Mesenchymal stem cell (in vitro differentiated cells and primary cell): ENCODE results near the gene DLG4.

Source experiments
- DNase-seq: peaks from one replicate; pipeline ENCODE4 v3.0.0-alpha.2; 2013
- H2AFZ ChIP-seq: one replicate; pipeline ENCODE4 v1.6.1; 2013; ENCODE audit warnings: low read depth, mild to moderate bottlenecking, control low read depth, inconsistent platforms, low read length, moderate library complexity
- H2AK5ac ChIP-seq: 2 replicates; pipeline ENCODE4 v1.6.1; 2013; ENCODE audit warnings: low read length, moderate library complexity, mild to moderate bottlenecking, inconsistent platforms; ENCODE audit not compliant: severe bottlenecking
- H2BK120ac ChIP-seq: one replicate; pipeline ENCODE4 v1.6.1; 2013; ENCODE audit warnings: low read depth, mild to moderate bottlenecking, inconsistent platforms, low read length, moderate library complexity
- H2BK12ac ChIP-seq, 2 experiments: one replicate each; pipeline ENCODE4 v1.6.1; 2013; ENCODE audit warnings: inconsistent platforms in 2 of 2, low read length in 2 of 2, mild to moderate bottlenecking in 2 of 2, moderate library complexity in 2 of 2, control low read depth in 1 of 2
- H2BK15ac ChIP-seq: one replicate; pipeline ENCODE4 v1.6.1; 2013; ENCODE audit warnings: mild to moderate bottlenecking, low read depth, inconsistent platforms; ENCODE audit not compliant: poor library complexity, severe bottlenecking
- H2BK5ac ChIP-seq: 2 replicates; pipeline ENCODE4 v1.6.1; 2013; ENCODE audit warnings: low read depth, mild to moderate bottlenecking, low read length, control low read depth, inconsistent platforms; ENCODE audit not compliant: poor library complexity, severe bottlenecking
- H3K14ac ChIP-seq, 2 experiments: one replicate each; pipeline ENCODE4 v1.6.1; 2013; ENCODE audit warnings: inconsistent platforms in 2 of 2, low read length in 2 of 2, control low read depth in 1 of 2, mild to moderate bottlenecking in 1 of 2, moderate library complexity in 1 of 2
- H3K18ac ChIP-seq, 2 experiments: one replicate each; pipeline ENCODE4 v1.6.1; 2013; ENCODE audit warnings: inconsistent platforms in 2 of 2, low read length in 2 of 2, control low read depth in 1 of 2, low read depth in 1 of 2, mild to moderate bottlenecking in 1 of 2
- H3K23ac ChIP-seq, 2 experiments: one replicate each; pipeline ENCODE4 v1.6.1; 2013; ENCODE audit warnings: inconsistent platforms in 2 of 2, low read length in 2 of 2, mild to moderate bottlenecking in 2 of 2, moderate library complexity in 2 of 2, control low read depth in 1 of 2
- H3K27ac ChIP-seq: 2 replicates; pipeline ENCODE4 v1.5.1; 2013; ENCODE audit warnings: mild to moderate bottlenecking, moderate library complexity, low read length, control low read depth, inconsistent platforms; ENCODE audit not compliant: poor library complexity, severe bottlenecking
- H3K27me3 ChIP-seq, 2 experiments: 2 replicates each; pipeline versions ENCODE4 v1.6.1 to v1.7.0; 2013; ENCODE audit warnings: low read length in 2 of 2, mild to moderate bottlenecking in 2 of 2, moderate library complexity in 2 of 2, control low read depth in 1 of 2, inconsistent platforms in 1 of 2; ENCODE audit not compliant: control insufficient read depth in 1 of 2, insufficient read depth in 1 of 2
- H3K36me3 ChIP-seq, 2 experiments: 2 replicates each; pipeline versions ENCODE4 v1.6.1 to v1.7.0; 2013; ENCODE audit warnings: low read length in 2 of 2, control low read depth in 1 of 2, inconsistent platforms in 1 of 2, low read depth in 1 of 2, mild to moderate bottlenecking in 1 of 2; ENCODE audit not compliant: insufficient read depth in 2 of 2, control insufficient read depth in 1 of 2
- H3K4ac ChIP-seq, 2 experiments: one replicate each; pipeline ENCODE4 v1.6.1; 2013; ENCODE audit warnings: inconsistent platforms in 2 of 2, low read length in 2 of 2, mild to moderate bottlenecking in 2 of 2, moderate library complexity in 2 of 2, control low read depth in 1 of 2, low read depth in 1 of 2
- H3K4me1 ChIP-seq: 2 replicates; pipeline ENCODE4 v1.6.1; 2013; ENCODE audit warnings: low read depth, low read length, control low read depth; ENCODE audit not compliant: control insufficient read depth, insufficient read depth
- H3K4me2 ChIP-seq: 2 replicates; pipeline ENCODE4 v1.6.1; 2013; ENCODE audit warnings: low read length, mild to moderate bottlenecking, inconsistent platforms; ENCODE audit not compliant: poor library complexity, severe bottlenecking
- H3K4me3 ChIP-seq, 2 experiments: 2 replicates each; pipeline versions ENCODE4 v1.5.1 to v1.7.0; 2013; ENCODE audit warnings: low read length in 2 of 2, mild to moderate bottlenecking in 2 of 2, control low read depth in 1 of 2, low read depth in 1 of 2; ENCODE audit not compliant: insufficient read depth in 1 of 2
- H3K79me1 ChIP-seq: replicated peaks from 2 replicates; pipeline ENCODE4 v1.6.1; 2013; ENCODE audit warnings: mild to moderate bottlenecking, control low read depth, low read length, inconsistent platforms; ENCODE audit not compliant: poor library complexity, severe bottlenecking
- H3K9ac ChIP-seq: 2 replicates; pipeline ENCODE4 v1.7.0; 2013; ENCODE audit warnings: mild to moderate bottlenecking, low read length, moderate library complexity
- H3K9me3 ChIP-seq: 2 replicates; pipeline ENCODE4 v1.7.0; 2013; ENCODE audit warnings: mild to moderate bottlenecking, low read length; ENCODE audit not compliant: control insufficient read depth
- H4K8ac ChIP-seq: one replicate; pipeline ENCODE4 v1.6.1; 2013; ENCODE audit warnings: inconsistent platforms, mild to moderate bottlenecking, low read length, moderate library complexity
- H4K91ac ChIP-seq: one replicate; pipeline ENCODE4 v1.6.1; 2013; ENCODE audit warnings: mild to moderate bottlenecking, low read length, inconsistent platforms
- WGBS: methylation state at CpG from one replicate; pipeline ENCODE4 v1.1.7; 2013; ENCODE audit warnings: mixed read lengths; 5-methylcytosine and 5-hydroxymethylcytosine counted together

DLG4 gene

DNA sequence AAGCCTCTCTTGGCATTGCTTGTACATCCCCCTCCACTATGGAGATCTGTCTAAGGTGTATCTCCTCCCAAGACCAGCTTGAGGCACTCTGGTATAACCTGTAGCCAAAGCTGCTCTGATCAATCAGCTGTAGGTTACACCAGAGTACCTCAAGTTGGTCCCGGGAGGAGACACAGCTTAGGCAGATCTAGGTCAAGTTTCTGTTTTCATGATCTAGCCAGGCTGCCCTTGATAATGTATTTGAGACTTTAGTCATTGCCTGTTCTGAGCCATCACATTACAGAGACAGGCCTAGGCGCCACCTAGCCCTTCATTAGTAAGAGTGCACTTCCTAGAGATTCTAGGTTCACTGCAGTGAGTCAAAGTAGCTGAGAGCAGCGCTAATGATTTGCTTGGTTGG is 71.9 kb downstream of the DLG4 start:
- Histone ChIP-seq H3K4me1 (no peaks in the 10 kb centered on the region), H2BK12ac (no peak overlapping the region), H3K27ac (no peak overlapping the region), H2AK5ac (no peak overlapping the region), H3K9ac (no peak overlapping the region), H2BK15ac (no peak overlapping the region), H3K4ac (no peak overlapping the region), H3K14ac (no peak overlapping the region), H2BK5ac (no peak overlapping the region), H2BK120ac (no peak overlapping the region), H3K18ac (no peak overlapping the region), H3K79me1 (no peaks in the 10 kb centered on the region), H3K4me2 (no peak overlapping the region), H3K36me3 (no peaks in the 10 kb centered on the region), H3K9me3 (no peaks in the 10 kb centered on the region), H2AFZ (no peak overlapping the region), H3K4me3 (no peak overlapping the region), H4K8ac (no peak overlapping the region), H3K27me3 (peaks cover 16 to 51% of the 10 kb centered on the region in 2 experiments), H4K91ac (no peak overlapping the region), H3K23ac (no peak overlapping the region)
- WGBS: 71% methylated on average over 3 of the region's 3 CpGs
- no peak for DNase-seq

DNA sequence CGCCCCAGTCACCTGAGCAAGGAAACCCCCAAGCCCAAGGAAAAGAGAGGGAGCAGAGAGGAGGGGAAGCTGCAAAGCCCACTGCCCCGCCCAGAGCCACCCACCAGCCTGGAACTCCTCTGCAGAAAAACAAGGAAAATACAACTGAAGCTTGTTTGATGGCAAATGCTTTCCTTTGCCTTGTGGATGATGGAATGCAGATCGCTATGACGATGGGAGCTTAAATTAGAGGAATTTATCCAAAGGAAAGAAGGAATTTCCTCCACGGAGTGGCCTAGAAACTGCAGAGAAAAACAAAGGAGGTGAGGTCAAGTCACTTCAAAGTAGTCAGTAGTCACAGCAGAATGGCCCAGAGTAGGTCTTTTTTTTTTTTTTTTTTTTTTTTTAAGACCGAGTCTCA is 73.5 kb downstream of the DLG4 start:
- Histone ChIP-seq H2BK120ac (no peak overlapping the region), H3K4ac (no peak overlapping the region), H3K27ac (no peak overlapping the region), H3K18ac (no peak overlapping the region), H3K9ac (no peak overlapping the region), H2AFZ (no peak overlapping the region), H3K79me1 (no peaks in the 10 kb centered on the region), H4K8ac (no peak overlapping the region), H2AK5ac (no peak overlapping the region), H3K9me3 (no peaks in the 10 kb centered on the region), H2BK12ac (no peak overlapping the region), H4K91ac (no peak overlapping the region), H3K27me3 (peaks cover 19 to 52% of the 10 kb centered on the region in 2 experiments), H3K23ac (no peak overlapping the region), H3K36me3 (no peaks in the 10 kb centered on the region), H2BK15ac (no peak overlapping the region), H3K4me2 (no peak overlapping the region), H3K14ac (no peak overlapping the region), H2BK5ac (no peak overlapping the region), H3K4me3 (no peak overlapping the region), H3K4me1 (no peaks in the 10 kb centered on the region)
- no peak for DNase-seq
- WGBS: 58% methylated on average over 4 of the region's 6 CpGs

- no peak overlapping the region for H3K27ac ChIP-seq
- no peak overlapping the region for H2AFZ ChIP-seq
- no peak overlapping the region for H3K4ac ChIP-seq
- H3K36me3 ChIP-seq: no peaks in the 10 kb centered on the region
- H3K27me3 ChIP-seq: peaks cover 37 to 65% of the 10 kb centered on the region in 2 experiments
- 85% methylated on average over 11 of the region's 11 CpGs for WGBS
- H3K4me2 ChIP-seq: no peak overlapping the region
- H2BK120ac ChIP-seq: no peak overlapping the region
- H3K9me3 ChIP-seq: no peaks in the 10 kb centered on the region
- no peak overlapping the region for H3K23ac ChIP-seq
- H4K8ac ChIP-seq: no peak overlapping the region
- H3K4me3 ChIP-seq: no peak overlapping the region
- no peaks in the 10 kb centered on the region for H3K4me1 ChIP-seq
- no peak overlapping the region for H4K91ac ChIP-seq
- H3K9ac ChIP-seq: no peak overlapping the region
- H3K18ac ChIP-seq: no peak overlapping the region
- no peak overlapping the region for H2BK12ac ChIP-seq
- no peaks in the 10 kb centered on the region for H3K79me1 ChIP-seq
- no peak overlapping the region for H2BK5ac ChIP-seq
- no peak overlapping the region for H2AK5ac ChIP-seq
- DNase-seq: no peak
- no peak overlapping the region for H2BK15ac ChIP-seq
- no peak overlapping the region for H3K14ac ChIP-seq
These were observed 75.4 kb downstream of the DLG4 start for GRCh38 chr17:7144213-7144612.

- no peak overlapping the region for H2AK5ac ChIP-seq
- WGBS: 84% methylated on average over 10 of the region's 10 CpGs
- no peak overlapping the region for H2BK15ac ChIP-seq
These were observed 77.8 kb downstream of the DLG4 start for GRCh38 chr17:7141824-7142223.

More at GRCh38 chr17:7141824-7142223, 77.8 kb downstream of the DLG4 start:
- Histone ChIP-seq H3K36me3 (no peaks in the 10 kb centered on the region), H2BK120ac (no peak overlapping the region), H3K4me1 (peaks cover 2% of the 10 kb centered on the region), H2AFZ (no peak overlapping the region), H3K23ac (no peak overlapping the region), H4K8ac (no peak overlapping the region), H3K79me1 (no peaks in the 10 kb centered on the region), H2BK12ac (no peak overlapping the region), H2BK5ac (no peak overlapping the region), H3K27ac (no peak overlapping the region), H3K27me3 (peaks cover 49 to 77% of the 10 kb centered on the region in 2 experiments), H3K4me3 (no peak overlapping the region), H3K4ac (no peak overlapping the region), H3K4me2 (no peak overlapping the region), H3K9ac (no peak overlapping the region), H3K18ac (no peak overlapping the region), H3K14ac (no peak overlapping the region), H4K91ac (no peak overlapping the region), H3K9me3 (peaks cover 4% of the 10 kb centered on the region)
- no peak for DNase-seq
